Measurements from ENCODE around the gene FARP1.

Gene FARP1

GRCh38 chr13:98143601-98144026 lies 720 bp downstream of the FARP1 start:
- no peak for TF ChIP-seq POLR2AphosphoS5 (IDR thresholded peaks at IDR 0.05; ENCODE audit: borderline replicate concordance, low read depth, low read length)
- no peak for TF ChIP-seq EZH2 (IDR thresholded peaks at IDR 0.05)
- no peak for TF ChIP-seq FOXP2 (optimal IDR thresholded peaks at IDR 0.05; ENCODE audit: control extremely low read depth, extremely low read length, insufficient read depth)
- H3K36me3 ChIP-seq (ENCODE audit: insufficient read depth, low read length), result peaks cover 3% of the 10 kb centered on the region; the same call in 1 of the 2 replicates
- peak overlapping the region; percentile 89 for H3K9ac ChIP-seq (ENCODE audit: insufficient read length)
- H3K27ac ChIP-seq, result peak overlapping the region; percentile 57
- no peaks in the 10 kb centered on the region for H3K9me3 ChIP-seq (ENCODE audit: low read depth, low read length)
- H3K4me3 ChIP-seq, result peak overlapping the region; percentile 96
- no peak for DNase-seq (ENCODE audit: low read depth, low spot score)

- TF ChIP-seq POLR2AphosphoS5 (IDR thresholded peaks at IDR 0.05; ENCODE audit: borderline replicate concordance, low read depth, low read length), result no peak
- TF ChIP-seq FOXP2 (optimal IDR thresholded peaks at IDR 0.05; ENCODE audit: control extremely low read depth, extremely low read length, insufficient read depth), result no peak
- no peak for TF ChIP-seq EZH2 (IDR thresholded peaks at IDR 0.05)
- no peaks in the 10 kb centered on the region for H3K9me3 ChIP-seq (ENCODE audit: low read depth, low read length)
- H3K4me3 ChIP-seq, result peak overlapping the region; percentile 96
- H3K27ac ChIP-seq, result peak overlapping the region; percentile 57
- H3K9ac ChIP-seq (ENCODE audit: insufficient read length), result peak overlapping the region; percentile 89
- DNase-seq (ENCODE audit: low read depth, low spot score), result no peak
- H3K36me3 ChIP-seq (ENCODE audit: insufficient read depth, low read length), result peaks cover 8% of the 10 kb centered on the region; the same call in 1 of the 2 replicates
These were observed 1.3 kb downstream of the FARP1 start for GRCh38 chr13:98144027-98144741.

- no peak for DNase-seq (ENCODE audit: low read depth, low spot score)
- H3K9ac ChIP-seq (ENCODE audit: insufficient read length), result peak overlapping the region; percentile 89
- peak overlapping the region; percentile 57 for H3K27ac ChIP-seq
- peaks cover 8% of the 10 kb centered on the region; the same call in 1 of the 2 replicates for H3K36me3 ChIP-seq (ENCODE audit: insufficient read depth, low read length)
- no peaks in the 10 kb centered on the region for H3K9me3 ChIP-seq (ENCODE audit: low read depth, low read length)
- no peak for TF ChIP-seq POLR2AphosphoS5 (IDR thresholded peaks at IDR 0.05; ENCODE audit: borderline replicate concordance, low read depth, low read length)
- TF ChIP-seq EZH2 (IDR thresholded peaks at IDR 0.05), result no peak
- TF ChIP-seq FOXP2 (optimal IDR thresholded peaks at IDR 0.05; ENCODE audit: control extremely low read depth, extremely low read length, insufficient read depth), result no peak
- peak overlapping the region; percentile 96 for H3K4me3 ChIP-seq
These were observed 2.0 kb downstream of the FARP1 start for GRCh38 chr13:98144801-98145350.

GRCh38 chr13:98147521-98147920 lies 4.6 kb downstream of the FARP1 start:
- Histone ChIP-seq H3K36me3 (ENCODE audit: insufficient read depth, low read length) (peaks cover 8% of the 10 kb centered on the region; the same call in 1 of the 2 replicates), H3K4me3 (peak overlapping the region; percentile 72), H3K9ac (ENCODE audit: insufficient read length) (no peak overlapping the region), H3K9me3 (ENCODE audit: low read depth, low read length) (no peaks in the 10 kb centered on the region), H3K27ac (peak overlapping the region; percentile 71)
- TF ChIP-seq FOXP2 (optimal IDR thresholded peaks at IDR 0.05; ENCODE audit: control extremely low read depth, extremely low read length, insufficient read depth) (no peak), EZH2 (IDR thresholded peaks at IDR 0.05) (no peak), POLR2AphosphoS5 (IDR thresholded peaks at IDR 0.05; ENCODE audit: borderline replicate concordance, low read depth, low read length) (no peak)
- DNase-seq (ENCODE audit: low read depth, low spot score), result no peak

GRCh38 chr13:98150832-98151479 lies 8.1 kb downstream of the FARP1 start:
- peaks cover 15% of the 10 kb centered on the region; the same call in 1 of the 2 replicates for H3K36me3 ChIP-seq (ENCODE audit: insufficient read depth, low read length)
- DNase-seq (ENCODE audit: low read depth, low spot score), result no peak
- no peaks in the 10 kb centered on the region for H3K9me3 ChIP-seq (ENCODE audit: low read depth, low read length)
- no peak overlapping the region for H3K9ac ChIP-seq (ENCODE audit: insufficient read length)
- TF ChIP-seq POLR2AphosphoS5 (IDR thresholded peaks at IDR 0.05; ENCODE audit: borderline replicate concordance, low read depth, low read length), result no peak
- TF ChIP-seq EZH2 (IDR thresholded peaks at IDR 0.05), result no peak
- no peak for TF ChIP-seq FOXP2 (optimal IDR thresholded peaks at IDR 0.05; ENCODE audit: control extremely low read depth, extremely low read length, insufficient read depth)
- H3K4me3 ChIP-seq, result no peak overlapping the region
- H3K27ac ChIP-seq, result no peak overlapping the region

- no peak overlapping the region for H3K4me3 ChIP-seq
- H3K27ac ChIP-seq, result no peak overlapping the region
- H3K9me3 ChIP-seq (ENCODE audit: low read depth, low read length), result no peaks in the 10 kb centered on the region
- no peak for TF ChIP-seq FOXP2 (optimal IDR thresholded peaks at IDR 0.05; ENCODE audit: control extremely low read depth, extremely low read length, insufficient read depth)
- TF ChIP-seq POLR2AphosphoS5 (IDR thresholded peaks at IDR 0.05; ENCODE audit: borderline replicate concordance, low read depth, low read length), result no peak
- TF ChIP-seq EZH2 (IDR thresholded peaks at IDR 0.05), result no peak
- no peak overlapping the region for H3K9ac ChIP-seq (ENCODE audit: insufficient read length)
- peaks cover 7% of the 10 kb centered on the region; the same call in 1 of the 2 replicates for H3K36me3 ChIP-seq (ENCODE audit: insufficient read depth, low read length)
- DNase-seq (ENCODE audit: low read depth, low spot score), result no peak
These were observed 12.7 kb downstream of the FARP1 start for GRCh38 chr13:98155475-98156109.

GRCh38 chr13:98156259-98156658 lies 13.4 kb downstream of the FARP1 start:
- TF ChIP-seq EZH2 (IDR thresholded peaks at IDR 0.05) (no peak), FOXP2 (optimal IDR thresholded peaks at IDR 0.05; ENCODE audit: control extremely low read depth, extremely low read length, insufficient read depth) (no peak), POLR2AphosphoS5 (IDR thresholded peaks at IDR 0.05; ENCODE audit: borderline replicate concordance, low read depth, low read length) (no peak)
- Histone ChIP-seq H3K4me3 (no peak overlapping the region), H3K27ac (no peak overlapping the region), H3K9ac (ENCODE audit: insufficient read length) (no peak overlapping the region), H3K36me3 (ENCODE audit: insufficient read depth, low read length) (peaks cover 7% of the 10 kb centered on the region; the same call in 1 of the 2 replicates), H3K9me3 (ENCODE audit: low read depth, low read length) (no peaks in the 10 kb centered on the region)
- no peak for DNase-seq (ENCODE audit: low read depth, low spot score)

GRCh38 chr13:98157188-98157587 lies 14.3 kb downstream of the FARP1 start:
- DNase-seq (ENCODE audit: low read depth, low spot score), result no peak
- peak overlapping the region; percentile 4; the same call in 1 of the 2 replicates for H3K27ac ChIP-seq

More at GRCh38 chr13:98157188-98157587, 14.3 kb downstream of the FARP1 start:
- Histone ChIP-seq H3K4me3 (no peak overlapping the region), H3K36me3 (ENCODE audit: insufficient read depth, low read length) (peaks cover 11% of the 10 kb centered on the region; the same call in 1 of the 2 replicates), H3K9ac (ENCODE audit: insufficient read length) (no peak overlapping the region), H3K9me3 (ENCODE audit: low read depth, low read length) (no peaks in the 10 kb centered on the region)
- TF ChIP-seq EZH2 (IDR thresholded peaks at IDR 0.05), result no peak
- TF ChIP-seq FOXP2 (optimal IDR thresholded peaks at IDR 0.05; ENCODE audit: control extremely low read depth, extremely low read length, insufficient read depth), result no peak
- no peak for TF ChIP-seq POLR2AphosphoS5 (IDR thresholded peaks at IDR 0.05; ENCODE audit: borderline replicate concordance, low read depth, low read length)

Data from SK-N-MC (cell line).